Measurements from ENCODE around the gene RASGRF1.

- TF ChIP-seq EZH2 (IDR thresholded peaks at IDR 0.05; ENCODE audit: low read length) (no peak), CTCF (optimal IDR thresholded peaks at IDR 0.05 in 1 of 3, IDR thresholded peaks at IDR 0.05 in 1 of 3, conservative IDR thresholded peaks at IDR 0.05 in 1 of 3; ENCODE audit: extremely low read depth in 1 of 3, insufficient read depth in 2 of 3, low read length in 3 of 3) (no peak)
Observed at GRCh38 chr15:79086814-79087213, 3.8 kb downstream of the RASGRF1 start.
